GM12873 (cell line): Measurements from ENCODE around the gene PTPRE.

ENCODE experiments used
- TF ChIP-seq, protein P1 (sequence below): IDR thresholded peaks from 2 replicates; pipeline ENCODE4 v1.5.1; 2012; ENCODE audit warnings: low read depth, mild to moderate bottlenecking, moderate library complexity, low read length, control low read depth; ENCODE audit not compliant: insufficient read depth; ENCODE audit errors: missing control alignments

Gene PTPRE

GRCh38 chr10:127937069-127937468 lies 30.2 kb downstream of the PTPRE start:
- TF ChIP-seq, protein P1, sequence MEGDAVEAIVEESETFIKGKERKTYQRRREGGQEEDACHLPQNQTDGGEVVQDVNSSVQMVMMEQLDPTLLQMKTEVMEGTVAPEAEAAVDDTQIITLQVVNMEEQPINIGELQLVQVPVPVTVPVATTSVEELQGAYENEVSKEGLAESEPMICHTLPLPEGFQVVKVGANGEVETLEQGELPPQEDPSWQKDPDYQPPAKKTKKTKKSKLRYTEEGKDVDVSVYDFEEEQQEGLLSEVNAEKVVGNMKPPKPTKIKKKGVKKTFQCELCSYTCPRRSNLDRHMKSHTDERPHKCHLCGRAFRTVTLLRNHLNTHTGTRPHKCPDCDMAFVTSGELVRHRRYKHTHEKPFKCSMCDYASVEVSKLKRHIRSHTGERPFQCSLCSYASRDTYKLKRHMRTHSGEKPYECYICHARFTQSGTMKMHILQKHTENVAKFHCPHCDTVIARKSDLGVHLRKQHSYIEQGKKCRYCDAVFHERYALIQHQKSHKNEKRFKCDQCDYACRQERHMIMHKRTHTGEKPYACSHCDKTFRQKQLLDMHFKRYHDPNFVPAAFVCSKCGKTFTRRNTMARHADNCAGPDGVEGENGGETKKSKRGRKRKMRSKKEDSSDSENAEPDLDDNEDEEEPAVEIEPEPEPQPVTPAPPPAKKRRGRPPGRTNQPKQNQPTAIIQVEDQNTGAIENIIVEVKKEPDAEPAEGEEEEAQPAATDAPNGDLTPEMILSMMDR = no peak

DNA sequence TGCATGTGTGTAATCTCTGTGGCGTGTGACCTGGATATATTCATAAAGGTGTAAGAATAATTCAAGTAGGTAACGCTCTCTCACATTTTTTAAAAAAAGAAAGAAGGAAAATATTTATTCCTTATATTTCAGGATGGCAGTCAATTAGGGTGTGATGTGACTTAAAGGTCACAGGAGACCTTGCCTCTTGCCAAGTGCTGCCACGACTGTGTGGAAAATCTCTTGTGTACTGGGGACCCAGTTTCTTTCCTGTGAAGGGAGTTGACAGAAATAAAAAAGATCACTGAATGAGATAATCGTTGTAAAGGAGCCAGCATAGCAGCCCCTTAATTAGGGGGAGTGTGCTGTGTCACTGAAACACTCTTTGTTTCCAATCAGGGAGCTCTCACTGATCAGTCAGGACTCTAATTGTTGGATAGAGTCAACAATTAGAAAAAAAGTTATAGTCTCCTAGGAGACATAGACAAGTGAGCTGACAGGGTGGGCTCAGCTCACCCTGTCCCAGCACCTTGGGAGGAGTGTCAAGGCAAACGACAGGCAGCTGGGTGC lies 31.1 kb downstream of the PTPRE start:
- TF ChIP-seq, protein P1 = no peak

DNA sequence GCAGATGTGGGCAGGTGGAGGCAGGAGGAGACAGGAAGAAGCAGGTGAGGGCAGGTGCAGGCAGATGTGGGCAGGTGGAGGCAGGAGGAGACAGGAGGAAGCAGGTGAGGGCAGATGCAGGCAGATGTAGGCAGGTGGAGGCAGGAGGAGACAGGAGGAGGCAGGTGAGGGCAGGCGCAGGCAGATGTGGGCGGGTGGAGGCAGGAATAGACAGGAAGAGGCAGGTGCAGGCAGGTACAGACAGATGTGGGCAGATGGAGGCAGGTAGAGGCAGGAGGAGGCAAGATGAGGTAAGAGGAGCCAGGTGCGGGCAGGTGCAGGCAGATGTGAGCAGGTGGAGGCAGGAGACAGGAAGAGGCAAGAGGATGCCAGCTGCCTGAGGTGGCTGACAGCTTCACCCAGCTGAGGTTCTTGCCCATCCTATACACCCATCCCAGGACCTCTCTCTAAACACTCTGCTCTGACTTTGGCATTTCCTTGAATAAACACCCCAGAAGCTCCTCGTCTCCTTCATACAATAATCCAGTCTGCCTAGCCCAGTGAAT lies 33.0 kb downstream of the PTPRE start:
- TF ChIP-seq, protein P1 = no peak

GRCh38 chr10:127940866-127941640 lies 34.1 kb downstream of the PTPRE start:
- TF ChIP-seq, protein P1 = no peak

GRCh38 chr10:127942811-127943210 lies 35.9 kb downstream of the PTPRE start:
- TF ChIP-seq, protein P1 = no peak

GRCh38 chr10:127943336-127943910 lies 36.5 kb downstream of the PTPRE start:
- TF ChIP-seq, protein P1 = no peak

GRCh38 chr10:127944256-127944655 lies 37.4 kb downstream of the PTPRE start:
- TF ChIP-seq, protein P1 = no peak
